ENCODE measurements around the gene CACNA1C. TPM values are rescaled to one million over a fixed set of nuclear protein-coding genes. Genes with fewer than 3 reads are reported as not detected.

Gene CACNA1C
- total and polyA plus RNA-seq, 2 donors (not counting 1 experiment from before 2014, with no cell fraction given): 7.6 to 11.4 TPM

DNA sequence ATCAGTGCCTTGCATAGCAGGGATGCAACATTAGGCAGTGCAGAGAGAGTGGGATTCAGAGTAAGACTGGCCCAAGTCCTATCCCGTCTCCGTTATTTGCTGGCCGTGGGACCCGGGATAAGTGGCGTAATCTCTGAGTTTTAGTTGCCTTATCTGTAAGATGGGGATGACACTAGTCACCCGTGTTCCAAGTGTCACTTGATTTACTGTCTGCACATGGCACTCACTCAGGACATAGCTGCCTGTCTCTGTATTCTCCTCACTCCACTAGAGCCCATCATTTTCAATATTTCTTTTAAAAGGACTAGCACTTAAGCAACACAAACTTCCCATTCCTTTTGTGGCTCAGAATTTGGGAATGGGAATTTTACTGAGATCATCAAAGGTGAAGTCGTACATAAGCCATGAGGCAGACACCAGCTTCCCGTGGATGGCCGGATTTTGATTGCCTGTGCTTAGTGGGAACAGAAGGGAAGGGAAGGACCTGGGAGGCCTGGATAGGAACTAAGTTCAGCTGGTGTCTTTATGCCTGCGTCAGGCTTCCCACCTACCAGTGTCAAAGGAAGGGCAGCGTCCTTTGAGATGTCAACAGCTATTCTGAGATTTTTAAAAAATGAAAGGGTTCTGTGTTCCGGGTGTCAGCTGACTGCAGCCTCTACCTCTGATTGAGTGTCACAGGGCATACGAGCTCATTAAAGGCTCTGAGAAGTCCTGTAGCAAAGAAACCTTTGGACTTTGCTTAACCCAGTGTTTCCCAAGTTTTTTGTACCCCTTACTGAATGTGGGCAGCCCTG is 361.4 kb downstream of the CACNA1C start:
- H3K27me3 ChIP-seq (ENCODE audit: control insufficient read depth, insufficient read depth, low read length): no peaks in the 10 kb centered on the region
- no peaks in the 10 kb centered on the region for H3K4me1 ChIP-seq (ENCODE audit: control insufficient read depth, extremely low read depth, insufficient read depth, low read length)
- no peak overlapping the region for H3K27ac ChIP-seq (ENCODE audit: insufficient read depth, low read length)
- no peak for DNase-seq (ENCODE audit: low read depth in 2 of 2)
- TF ChIP-seq, protein P1, sequence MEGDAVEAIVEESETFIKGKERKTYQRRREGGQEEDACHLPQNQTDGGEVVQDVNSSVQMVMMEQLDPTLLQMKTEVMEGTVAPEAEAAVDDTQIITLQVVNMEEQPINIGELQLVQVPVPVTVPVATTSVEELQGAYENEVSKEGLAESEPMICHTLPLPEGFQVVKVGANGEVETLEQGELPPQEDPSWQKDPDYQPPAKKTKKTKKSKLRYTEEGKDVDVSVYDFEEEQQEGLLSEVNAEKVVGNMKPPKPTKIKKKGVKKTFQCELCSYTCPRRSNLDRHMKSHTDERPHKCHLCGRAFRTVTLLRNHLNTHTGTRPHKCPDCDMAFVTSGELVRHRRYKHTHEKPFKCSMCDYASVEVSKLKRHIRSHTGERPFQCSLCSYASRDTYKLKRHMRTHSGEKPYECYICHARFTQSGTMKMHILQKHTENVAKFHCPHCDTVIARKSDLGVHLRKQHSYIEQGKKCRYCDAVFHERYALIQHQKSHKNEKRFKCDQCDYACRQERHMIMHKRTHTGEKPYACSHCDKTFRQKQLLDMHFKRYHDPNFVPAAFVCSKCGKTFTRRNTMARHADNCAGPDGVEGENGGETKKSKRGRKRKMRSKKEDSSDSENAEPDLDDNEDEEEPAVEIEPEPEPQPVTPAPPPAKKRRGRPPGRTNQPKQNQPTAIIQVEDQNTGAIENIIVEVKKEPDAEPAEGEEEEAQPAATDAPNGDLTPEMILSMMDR (conservative IDR thresholded peaks at IDR 0.05 in 1 of 2, IDR thresholded peaks at IDR 0.05 in 1 of 2; ENCODE audit: low read depth in 1 of 2, low read length in 2 of 2): no peak
- no peak for TF ChIP-seq EZH2 (IDR thresholded peaks at IDR 0.05; ENCODE audit: low read length, missing control alignments)
- no peaks in the 10 kb centered on the region for H4K20me1 ChIP-seq (ENCODE audit: control insufficient read depth, extremely low read depth, insufficient read depth, low read length)
- H3K9me3 ChIP-seq (ENCODE audit: control insufficient read depth, insufficient read depth, low read depth, low read length): no peaks in the 10 kb centered on the region
- no peaks in the 10 kb centered on the region for H3K36me3 ChIP-seq (ENCODE audit: control insufficient read depth, insufficient read depth, low read length)
- H3K4me2 ChIP-seq (ENCODE audit: extremely low read depth, insufficient read depth, low read length): no peak overlapping the region
- no peaks in the 10 kb centered on the region for H3K79me2 ChIP-seq (ENCODE audit: control insufficient read depth, insufficient read depth, low read length)
- H3K4me3 ChIP-seq (replicated peaks in 1 of 4; ENCODE audit: control extremely low read depth in 1 of 4, insufficient read depth in 1 of 4, low read depth in 3 of 4, low read length in 4 of 4): no peak overlapping the region
- no peak overlapping the region for H3K9ac ChIP-seq (ENCODE audit: insufficient read depth, low read length)
- H2AFZ ChIP-seq (ENCODE audit: low read length): no peak overlapping the region

DNA sequence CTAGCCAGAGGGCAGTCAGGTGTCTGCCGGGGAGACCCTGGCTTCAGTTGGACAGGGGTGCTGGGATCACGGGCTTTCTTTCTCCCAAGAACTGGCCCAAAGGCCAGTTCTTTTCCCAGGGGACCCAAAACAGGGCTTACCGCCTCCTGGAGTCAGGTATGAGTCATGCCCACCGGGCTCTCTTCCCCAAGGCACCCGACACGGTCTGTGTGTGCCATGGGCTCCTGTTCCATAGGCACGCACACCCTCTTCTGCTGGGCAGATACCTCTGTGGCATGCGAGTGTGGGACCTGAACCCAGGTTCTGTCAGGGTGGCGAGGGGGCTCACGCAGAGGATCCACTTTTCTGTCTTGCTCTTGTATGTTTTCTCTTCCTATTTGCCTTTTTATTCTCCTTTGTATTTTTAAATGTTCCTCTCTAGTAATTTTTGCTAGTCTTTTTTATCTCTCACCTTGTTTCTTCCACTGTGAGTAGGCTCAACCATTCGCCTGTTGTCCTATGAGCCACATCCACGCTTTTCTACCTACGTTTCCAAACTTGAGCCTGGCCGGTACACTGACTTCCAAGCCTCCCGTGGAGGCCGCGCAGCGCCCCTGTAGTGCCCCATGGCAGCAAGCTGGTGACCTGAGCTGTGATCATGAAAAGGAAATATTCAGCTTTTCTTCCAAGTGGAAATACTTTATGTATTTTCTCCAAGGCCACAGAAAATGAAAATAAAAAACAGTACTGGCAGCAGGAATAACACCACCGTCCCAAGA is 362.2 kb downstream of the CACNA1C start:
- Histone ChIP-seq H3K27me3 (ENCODE audit: control insufficient read depth, insufficient read depth, low read length) (no peaks in the 10 kb centered on the region), H3K27ac (ENCODE audit: insufficient read depth, low read length) (no peak overlapping the region), H2AFZ (ENCODE audit: low read length) (no peak overlapping the region), H3K79me2 (ENCODE audit: control insufficient read depth, insufficient read depth, low read length) (no peaks in the 10 kb centered on the region), H4K20me1 (ENCODE audit: control insufficient read depth, extremely low read depth, insufficient read depth, low read length) (no peaks in the 10 kb centered on the region), H3K4me3 (replicated peaks in 1 of 4; ENCODE audit: control extremely low read depth in 1 of 4, insufficient read depth in 1 of 4, low read depth in 3 of 4, low read length in 4 of 4) (no peak overlapping the region), H3K4me1 (ENCODE audit: control insufficient read depth, extremely low read depth, insufficient read depth, low read length) (no peaks in the 10 kb centered on the region), H3K9ac (ENCODE audit: insufficient read depth, low read length) (no peak overlapping the region), H3K9me3 (ENCODE audit: control insufficient read depth, insufficient read depth, low read depth, low read length) (no peaks in the 10 kb centered on the region), H3K36me3 (ENCODE audit: control insufficient read depth, insufficient read depth, low read length) (no peaks in the 10 kb centered on the region), H3K4me2 (ENCODE audit: extremely low read depth, insufficient read depth, low read length) (no peak overlapping the region)
- DNase-seq (ENCODE audit: low read depth in 2 of 2): no peak
- TF ChIP-seq, protein P1 (conservative IDR thresholded peaks at IDR 0.05 in 1 of 2, IDR thresholded peaks at IDR 0.05 in 1 of 2; ENCODE audit: low read depth in 1 of 2, low read length in 2 of 2): no peak
- no peak for TF ChIP-seq EZH2 (IDR thresholded peaks at IDR 0.05; ENCODE audit: low read length, missing control alignments)

DNA sequence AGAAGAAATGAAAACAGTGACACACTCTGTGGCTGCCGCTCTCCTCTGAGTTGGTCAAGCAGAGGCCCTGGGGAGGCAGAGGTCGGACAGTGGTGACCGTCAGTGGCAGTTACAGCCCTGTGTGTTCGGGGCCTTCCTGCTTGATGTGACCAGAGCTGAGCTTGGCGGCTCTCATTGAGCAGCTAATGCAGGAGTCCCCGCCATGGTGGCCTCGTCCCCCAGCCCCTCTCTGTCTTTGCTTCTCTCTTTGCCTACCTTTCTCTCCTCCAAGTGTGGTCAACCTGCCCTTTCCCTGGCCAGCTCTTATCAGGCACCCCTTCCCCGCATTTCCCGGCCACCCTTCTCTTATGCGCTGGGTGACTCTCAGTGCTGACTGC is 362.8 kb downstream of the CACNA1C start:
- no peak overlapping the region for H3K27ac ChIP-seq (ENCODE audit: insufficient read depth, low read length)
- H3K9me3 ChIP-seq (ENCODE audit: control insufficient read depth, insufficient read depth, low read depth, low read length): no peaks in the 10 kb centered on the region
- H3K4me2 ChIP-seq (ENCODE audit: extremely low read depth, insufficient read depth, low read length): no peak overlapping the region
- no peaks in the 10 kb centered on the region for H3K4me1 ChIP-seq (ENCODE audit: control insufficient read depth, extremely low read depth, insufficient read depth, low read length)
- H3K36me3 ChIP-seq (ENCODE audit: control insufficient read depth, insufficient read depth, low read length): no peaks in the 10 kb centered on the region
- no peak overlapping the region for H2AFZ ChIP-seq (ENCODE audit: low read length)
- no peaks in the 10 kb centered on the region for H3K79me2 ChIP-seq (ENCODE audit: control insufficient read depth, insufficient read depth, low read length)
- no peaks in the 10 kb centered on the region for H3K27me3 ChIP-seq (ENCODE audit: control insufficient read depth, insufficient read depth, low read length)
- TF ChIP-seq EZH2 (IDR thresholded peaks at IDR 0.05; ENCODE audit: low read length, missing control alignments): no peak
- TF ChIP-seq, protein P1 (conservative IDR thresholded peaks at IDR 0.05 in 1 of 2, IDR thresholded peaks at IDR 0.05 in 1 of 2; ENCODE audit: low read depth in 1 of 2, low read length in 2 of 2): no peak
- DNase-seq (ENCODE audit: low read depth in 2 of 2): no peak
- no peak overlapping the region for H3K9ac ChIP-seq (ENCODE audit: insufficient read depth, low read length)
- no peak overlapping the region for H3K4me3 ChIP-seq (replicated peaks in 1 of 4; ENCODE audit: control extremely low read depth in 1 of 4, insufficient read depth in 1 of 4, low read depth in 3 of 4, low read length in 4 of 4)
- H4K20me1 ChIP-seq (ENCODE audit: control insufficient read depth, extremely low read depth, insufficient read depth, low read length): no peaks in the 10 kb centered on the region
